Measurements from ENCODE around the gene MDM1. TPM values are rescaled to one million over a fixed set of nuclear protein-coding genes. Genes with fewer than 3 reads are reported as not detected.
A peak's percentile ranks its signal among the peaks of the same experiment; 100 is the strongest.

The MDM1 gene
- total RNA-seq, 2 donors from 2014 or later: 20.7 to 38.3 TPM

DNA sequence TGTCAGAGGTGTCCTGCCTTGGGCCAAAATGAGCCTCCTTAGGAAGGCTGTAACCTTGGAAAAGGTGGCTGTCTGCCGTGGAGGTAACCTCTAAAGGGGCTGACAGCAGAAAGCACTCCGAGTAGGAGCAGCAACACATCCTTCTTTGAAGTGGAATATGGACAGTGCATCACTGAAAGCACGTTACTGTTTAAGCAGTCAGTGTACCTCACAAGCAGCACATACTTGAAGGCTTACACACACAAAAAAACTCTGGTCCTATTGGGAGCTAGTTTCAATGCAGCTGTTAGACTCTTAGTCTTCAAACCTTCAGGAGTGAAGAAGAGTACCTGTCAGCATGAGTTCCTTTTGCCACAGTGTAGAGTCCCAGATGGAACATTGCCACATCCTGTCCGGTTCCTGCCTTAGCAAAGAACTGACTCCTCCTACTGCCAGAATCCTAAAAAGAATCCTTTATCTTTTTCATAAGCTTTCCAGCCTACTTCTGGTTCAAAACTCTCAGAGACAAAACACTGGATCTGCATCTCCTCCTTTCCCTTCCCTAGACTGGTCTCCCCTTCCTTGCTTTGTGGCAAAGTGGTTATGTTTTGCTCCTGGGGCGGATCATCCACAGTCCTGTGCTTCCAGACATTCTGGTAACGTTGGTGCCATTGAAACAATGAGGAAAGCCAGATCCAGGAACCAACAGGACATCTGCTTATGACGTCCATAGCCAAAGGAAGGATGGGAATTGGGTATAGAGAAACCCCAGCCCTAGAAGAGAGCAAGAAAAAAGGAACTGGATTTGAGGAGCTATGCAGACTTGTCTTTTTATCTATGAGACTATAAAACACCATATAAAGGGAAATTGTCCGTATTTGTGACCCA lies 8.5 kb upstream of the MDM1 start:
- Mint-ChIP-seq H3K27ac (no peak overlapping the region), H3K36me3 (no peaks in the 10 kb centered on the region), H3K9me3 (peaks cover 0 to 2% of the 10 kb centered on the region in 2 donors)
- ATAC-seq: no peak
- DNase-seq (ENCODE audit: low spot score in 2 of 2): no peak

DNA sequence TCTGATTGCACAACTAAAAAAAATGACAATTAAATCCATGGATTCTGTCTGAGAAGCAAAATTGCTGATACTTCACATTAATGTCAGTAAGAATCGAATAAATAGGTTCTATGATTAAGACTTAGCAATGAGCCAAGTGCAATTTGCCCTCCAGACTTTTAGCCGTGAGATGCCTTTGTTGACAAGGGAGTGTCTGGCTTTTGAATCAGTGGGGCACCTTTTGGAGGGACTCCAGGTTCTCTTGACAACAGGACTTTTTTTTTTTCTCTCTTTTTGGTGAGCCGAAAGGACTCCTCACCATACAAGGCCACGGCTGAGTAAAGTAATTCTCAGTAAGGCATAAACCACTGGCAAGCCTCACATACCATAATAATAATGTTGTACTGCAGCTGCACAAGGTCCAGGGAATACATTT lies 4.7 kb upstream of the MDM1 start:
- Mint-ChIP-seq H3K36me3 (no peaks in the 10 kb centered on the region), H3K9me3 (no peaks in the 10 kb centered on the region), H3K27ac (no peak overlapping the region)
- ATAC-seq: no peak
- DNase-seq (ENCODE audit: low spot score in 2 of 2): no peak

DNA sequence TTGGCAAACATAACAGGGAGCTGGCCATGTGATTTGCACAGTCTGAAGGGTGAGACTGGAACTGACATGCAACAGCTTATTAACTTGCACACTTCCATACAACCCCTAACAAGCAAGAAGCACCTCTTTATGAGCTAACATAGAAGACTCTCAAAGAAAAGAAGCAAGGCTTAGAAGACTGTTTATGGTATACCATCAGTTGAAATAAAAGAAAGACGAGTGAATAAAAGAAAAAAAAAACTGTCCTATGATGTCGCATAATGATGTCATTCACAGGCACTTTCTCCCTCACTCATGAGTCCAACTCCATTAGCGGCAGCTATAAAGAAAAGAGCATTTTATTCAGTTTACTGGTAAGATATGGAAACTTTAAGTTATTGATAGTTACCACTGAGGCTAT lies 3.3 kb upstream of the MDM1 start:
- DNase-seq (ENCODE audit: low spot score in 2 of 2): no peak
- Mint-ChIP-seq H3K9me3 (no peaks in the 10 kb centered on the region), H3K36me3 (no peaks in the 10 kb centered on the region), H3K27ac (no peak overlapping the region)
- no peak for ATAC-seq

GRCh38 chr12:68334132-68334531 lies 2.0 kb upstream of the MDM1 start:
- H3K36me3 Mint-ChIP-seq: no peaks in the 10 kb centered on the region
- H3K27ac Mint-ChIP-seq: no peak overlapping the region
- DNase-seq (ENCODE audit: low spot score in 2 of 2): peak; percentile 14 to 56
- ATAC-seq: peak in 1 of 2 donors; percentile 17
- no peaks in the 10 kb centered on the region for H3K9me3 Mint-ChIP-seq

DNA sequence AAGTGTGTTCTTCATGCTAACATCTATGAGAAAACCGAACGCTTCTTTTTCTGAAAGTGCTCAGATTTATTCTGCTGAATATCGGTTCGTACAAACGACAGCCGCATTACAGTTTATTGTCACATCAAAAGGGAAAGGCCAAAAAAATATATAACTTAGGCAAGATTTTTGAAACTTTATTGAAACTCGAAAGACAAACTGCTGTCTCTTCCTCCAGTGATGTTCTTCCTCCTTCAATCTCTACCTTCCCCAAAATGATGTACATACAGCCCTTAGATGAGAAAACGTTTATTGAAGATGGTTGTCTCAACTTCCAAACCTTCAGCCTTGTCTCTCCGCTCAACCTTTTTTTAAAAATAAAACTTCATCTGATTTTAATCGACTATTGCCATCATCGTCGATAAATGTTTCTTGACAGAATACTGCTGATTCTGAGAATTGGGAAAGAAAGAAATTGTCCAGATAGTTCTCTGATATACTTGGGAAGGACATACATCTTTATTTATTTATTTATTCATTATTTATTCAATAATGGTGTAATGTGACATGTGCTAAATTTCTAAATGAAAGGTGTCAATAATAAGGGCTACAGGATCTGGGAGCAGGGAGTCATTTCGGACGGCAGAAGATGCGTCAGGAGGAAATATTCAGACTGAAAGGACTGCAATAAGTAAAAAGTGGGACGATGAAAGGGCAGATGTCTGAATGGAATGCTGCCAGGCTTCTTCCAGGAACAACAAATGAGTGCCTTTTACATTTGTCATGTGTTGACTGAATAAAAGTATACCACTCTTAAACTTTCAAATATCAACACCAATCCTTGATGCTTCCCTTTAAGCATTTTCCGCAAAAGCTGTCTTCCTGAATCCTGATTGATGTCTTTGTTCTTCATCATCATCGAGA lies 817 bp upstream of the MDM1 start:
- no peaks in the 10 kb centered on the region for H3K9me3 Mint-ChIP-seq
- H3K27ac Mint-ChIP-seq: peak overlapping the region; percentile 31 to 91
- ATAC-seq: no peak
- DNase-seq (ENCODE audit: low spot score in 2 of 2): no peak
- no peaks in the 10 kb centered on the region for H3K36me3 Mint-ChIP-seq

- H3K9me3 Mint-ChIP-seq: no peaks in the 10 kb centered on the region
- peaks cover 0 to 6% of the 10 kb centered on the region in 2 donors for H3K36me3 Mint-ChIP-seq
- peak overlapping the region in 1 of 2 donors; percentile 91 for H3K27ac Mint-ChIP-seq
- no peak for DNase-seq (ENCODE audit: low spot score in 2 of 2)
- no peak for ATAC-seq
These were observed 678 bp downstream of the MDM1 start for GRCh38 chr12:68331500-68331868.

- no peaks in the 10 kb centered on the region for H3K9me3 Mint-ChIP-seq
- H3K27ac Mint-ChIP-seq: no peak overlapping the region
- no peak for ATAC-seq
These were observed 4.3 kb downstream of the MDM1 start for GRCh38 chr12:68327896-68328295.

DNA sequence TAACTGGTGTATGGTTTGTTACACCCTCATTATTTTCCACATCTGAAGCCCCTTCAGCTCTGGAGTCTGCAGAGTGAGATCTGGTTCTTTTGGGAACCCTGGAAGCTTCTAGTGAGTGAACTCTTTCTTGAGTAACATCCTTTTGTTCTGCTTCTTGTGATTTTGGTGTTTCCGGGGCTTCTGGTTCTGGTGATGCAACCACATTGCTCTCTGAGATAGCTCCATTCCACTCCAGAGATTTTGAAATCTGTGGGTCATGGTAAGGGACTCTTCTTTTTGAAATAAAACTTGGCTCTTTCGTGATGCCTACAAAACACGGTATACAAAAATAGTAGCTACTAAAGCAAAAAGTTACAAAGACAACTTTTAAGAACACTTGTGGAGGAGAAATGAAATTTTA lies 5.4 kb downstream of the MDM1 start:
- ATAC-seq: no peak
- H3K9me3 Mint-ChIP-seq: no peaks in the 10 kb centered on the region
- peaks cover 0 to 15% of the 10 kb centered on the region in 2 donors for H3K36me3 Mint-ChIP-seq
- no peak overlapping the region for H3K27ac Mint-ChIP-seq
- DNase-seq (ENCODE audit: low spot score in 2 of 2): no peak

More at GRCh38 chr12:68327896-68328295, 4.3 kb downstream of the MDM1 start:
- DNase-seq (ENCODE audit: low spot score in 2 of 2): no peak
- peaks cover 0 to 15% of the 10 kb centered on the region in 2 donors for H3K36me3 Mint-ChIP-seq

- no peak overlapping the region for H3K27ac Mint-ChIP-seq
- no peaks in the 10 kb centered on the region for H3K9me3 Mint-ChIP-seq
- ATAC-seq (no peak), DNase-seq (ENCODE audit: low spot score in 2 of 2) (no peak)
- H3K36me3 Mint-ChIP-seq: peaks cover 0 to 15% of the 10 kb centered on the region in 2 donors
These were observed 6.2 kb downstream of the MDM1 start for GRCh38 chr12:68325966-68326365.

DNA sequence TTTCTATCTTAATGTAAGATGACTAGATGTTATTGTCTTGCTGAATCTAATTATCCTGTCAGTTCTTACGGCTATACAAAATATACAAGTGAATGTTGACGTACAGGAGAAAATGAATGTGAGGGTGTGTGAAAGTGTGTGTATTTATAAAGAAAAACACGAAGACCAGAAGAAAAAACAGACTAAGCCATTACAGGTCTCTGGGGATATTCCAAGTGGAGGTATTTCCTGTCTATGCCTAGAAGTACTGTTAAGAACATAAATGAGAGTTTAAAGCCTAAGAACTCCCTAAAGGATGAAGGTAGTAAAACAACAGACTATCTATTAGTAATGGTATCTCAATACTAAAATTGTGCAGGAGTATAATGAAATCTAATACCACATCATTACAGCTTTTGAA lies 7.6 kb downstream of the MDM1 start:
- ATAC-seq: no peak
- no peak overlapping the region for H3K27ac Mint-ChIP-seq
- no peak for DNase-seq (ENCODE audit: low spot score in 2 of 2)
- H3K9me3 Mint-ChIP-seq: no peaks in the 10 kb centered on the region
- peaks cover 0 to 15% of the 10 kb centered on the region in 2 donors for H3K36me3 Mint-ChIP-seq

- Mint-ChIP-seq H3K9me3 (no peaks in the 10 kb centered on the region), H3K27ac (no peak overlapping the region), H3K36me3 (peaks cover 0 to 6% of the 10 kb centered on the region in 2 donors)
- ATAC-seq: no peak
- no peak for DNase-seq (ENCODE audit: low spot score in 2 of 2)
These were observed 11.0 kb downstream of the MDM1 start for GRCh38 chr12:68321140-68321539.

DNA sequence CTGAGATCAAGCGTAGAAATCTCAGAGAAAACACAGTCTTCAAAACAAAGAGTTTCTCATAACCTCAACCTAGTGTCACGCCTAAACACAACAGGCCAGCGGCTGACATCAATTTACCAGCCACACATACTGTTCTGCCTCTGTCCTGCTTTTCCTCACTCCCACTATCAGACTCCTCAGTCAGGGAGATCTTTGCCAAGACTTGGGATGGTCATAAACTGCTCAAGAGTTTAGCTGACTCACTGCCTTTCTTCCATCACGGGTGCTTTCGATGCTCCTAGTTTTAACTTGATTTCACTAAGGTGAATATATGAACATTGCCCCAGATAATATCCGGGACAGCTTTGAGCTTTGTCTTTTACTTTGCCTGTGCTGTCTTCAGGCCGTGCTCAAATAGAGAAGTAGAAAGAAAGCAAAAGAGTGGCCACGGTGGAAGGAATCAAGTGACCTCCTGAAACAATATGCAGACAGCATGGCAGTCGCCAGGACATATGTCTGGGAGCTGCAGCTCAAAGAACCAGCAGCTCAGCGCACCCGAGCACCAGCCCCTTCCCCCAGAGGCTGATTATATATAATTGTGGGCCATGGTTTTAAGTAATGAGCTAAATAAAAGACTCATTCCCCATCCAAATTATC lies 12.1 kb downstream of the MDM1 start:
- Mint-ChIP-seq H3K27ac (no peak overlapping the region), H3K36me3 (peaks cover 0 to under 1% of the 10 kb centered on the region in 2 donors), H3K9me3 (no peaks in the 10 kb centered on the region)
- ATAC-seq: no peak
- no peak for DNase-seq (ENCODE audit: low spot score in 2 of 2)

GRCh38 chr12:68317047-68317667 lies 15.0 kb downstream of the MDM1 start:
- Mint-ChIP-seq H3K27ac (no peak overlapping the region), H3K9me3 (no peaks in the 10 kb centered on the region), H3K36me3 (peaks cover 0 to 7% of the 10 kb centered on the region in 2 donors)
- peak in 1 of 2 donors; percentile 53 for DNase-seq (ENCODE audit: low spot score in 2 of 2)
- ATAC-seq: no peak

DNA sequence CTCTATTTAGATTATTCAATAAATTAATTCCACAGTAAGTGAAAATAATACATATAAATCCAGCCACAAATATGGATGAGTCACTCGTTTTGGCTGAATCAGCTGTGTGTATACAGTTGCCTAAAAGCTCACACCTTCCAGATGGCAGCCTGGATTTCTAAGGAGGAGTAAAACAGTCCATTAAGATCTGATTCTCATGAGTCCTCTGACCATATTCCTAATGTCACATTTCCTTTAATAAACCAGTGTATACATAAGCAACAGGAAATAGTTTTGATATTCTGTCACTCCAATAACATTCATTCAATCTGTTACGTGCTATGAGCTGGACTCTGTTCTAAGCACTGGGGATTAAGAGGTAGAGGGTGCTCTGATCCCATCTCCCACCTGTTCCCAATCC lies 21.8 kb downstream of the MDM1 start:
- H3K9me3 Mint-ChIP-seq: peaks cover 4 to 11% of the 10 kb centered on the region in 2 donors
- peaks cover 16 to 42% of the 10 kb centered on the region in 2 donors for H3K36me3 Mint-ChIP-seq
- no peak overlapping the region for H3K27ac Mint-ChIP-seq
- ATAC-seq (no peak), DNase-seq (ENCODE audit: low spot score in 2 of 2) (no peak)

DNA sequence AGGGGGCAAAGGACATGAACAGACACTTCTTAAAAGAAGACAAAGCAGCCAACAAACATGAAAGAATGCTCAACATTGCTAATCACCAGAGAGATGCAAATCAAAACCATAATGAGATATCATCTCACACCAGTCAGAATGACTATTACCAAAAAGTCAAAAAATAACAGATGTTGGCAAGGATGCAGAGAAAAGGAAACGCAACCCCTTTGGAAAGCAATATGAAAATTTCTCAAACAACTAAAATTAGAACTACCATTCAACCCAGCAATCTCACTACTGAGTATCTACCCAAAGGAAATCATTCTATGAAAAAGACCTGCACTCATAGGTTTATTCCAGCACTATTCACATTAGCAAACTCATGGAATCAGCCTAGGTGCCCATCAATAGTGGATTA lies 25.6 kb downstream of the MDM1 start:
- DNase-seq (ENCODE audit: low spot score in 2 of 2): no peak
- peak; percentile 11 to 85 for ATAC-seq
- Mint-ChIP-seq H3K9me3 (peaks cover 4 to 11% of the 10 kb centered on the region in 2 donors), H3K36me3 (peaks cover 29 to 55% of the 10 kb centered on the region in 2 donors), H3K27ac (peak overlapping the region in 1 of 2 donors; percentile 34)

- Mint-ChIP-seq H3K27ac (no peak overlapping the region), H3K9me3 (peaks cover 9 to 11% of the 10 kb centered on the region in 2 donors), H3K36me3 (peaks cover 41 to 68% of the 10 kb centered on the region in 2 donors)
- ATAC-seq (no peak), DNase-seq (ENCODE audit: low spot score in 2 of 2) (no peak)
These were observed 26.9 kb downstream of the MDM1 start for GRCh38 chr12:68305278-68305677.

All from activated naive CD4-positive, alpha-beta T cell treated with anti-CD3 and anti-CD28 coated beads, Interleukin-2, amount 50 U/mL, for 72 hours (primary cell).